GM21360 (cell line): ENCODE results near the gene YDJC.
"Not testable (repeated sequence)": the region's sequence is repeated elsewhere in the genome, so short reads cannot be mapped to it uniquely, and the experiment has no call there.

Source experiments
- ATAC-seq: cut with Tn5 transposase; IDR thresholded peaks from one replicate; pipeline ENCODE4 v1.9.1; 2021; ENCODE audit warnings: mild to moderate bottlenecking, moderate library complexity; ENCODE audit not compliant: unreplicated experiment

Gene YDJC

DNA sequence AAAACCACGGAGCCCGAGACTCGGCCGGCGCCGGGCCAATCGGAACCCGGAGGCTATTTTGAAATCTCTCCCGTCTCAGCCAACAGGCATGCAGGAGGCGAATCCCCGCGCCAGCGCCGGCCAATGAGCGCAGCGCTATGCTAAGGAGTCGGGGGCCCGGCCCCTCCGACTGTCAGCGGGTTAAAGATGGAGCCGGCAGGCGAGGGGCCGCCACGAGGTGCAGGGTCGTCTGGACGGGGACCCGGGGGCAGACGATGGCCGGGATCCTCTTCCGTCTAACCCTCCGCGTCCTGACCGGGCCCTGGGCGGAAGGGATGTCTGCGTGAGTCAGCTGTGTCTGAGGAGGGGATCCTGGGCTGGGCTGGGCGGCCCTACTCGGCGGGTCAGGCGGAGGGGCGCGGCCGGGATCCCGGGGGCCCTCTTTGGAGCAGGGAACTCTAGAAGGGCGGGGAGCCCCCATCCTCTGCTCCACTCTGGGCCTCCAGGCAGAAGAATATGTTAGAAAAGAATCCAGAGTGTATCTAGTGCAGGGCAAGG lies 22.3 kb upstream of the YDJC start:
- ATAC-seq, result peak; percentile 81

DNA sequence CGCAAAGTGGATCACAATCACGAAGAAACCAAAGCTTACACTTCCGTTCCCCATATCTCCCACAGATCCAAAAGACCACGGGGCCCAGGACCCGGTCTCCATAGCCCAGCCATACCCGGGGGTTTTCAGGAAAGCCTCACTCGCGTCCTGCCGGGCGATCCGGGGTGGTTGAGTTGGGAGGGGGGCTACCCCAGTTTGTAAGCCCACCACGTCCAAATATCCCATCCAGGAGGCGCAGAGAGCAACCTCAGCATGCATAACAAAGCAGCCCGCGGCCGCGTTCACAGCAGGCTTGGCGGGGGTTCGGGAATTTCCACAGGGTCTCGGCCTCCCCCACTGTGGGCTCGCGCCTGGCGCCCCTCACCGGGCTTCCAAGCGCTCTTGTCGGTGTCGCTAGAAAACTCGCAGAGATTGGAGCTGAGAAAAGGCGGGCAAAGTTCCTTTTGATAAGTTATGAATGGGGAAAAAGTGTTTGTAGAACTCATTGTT lies 21.7 kb upstream of the YDJC start:
- ATAC-seq, result peak; percentile 20

DNA sequence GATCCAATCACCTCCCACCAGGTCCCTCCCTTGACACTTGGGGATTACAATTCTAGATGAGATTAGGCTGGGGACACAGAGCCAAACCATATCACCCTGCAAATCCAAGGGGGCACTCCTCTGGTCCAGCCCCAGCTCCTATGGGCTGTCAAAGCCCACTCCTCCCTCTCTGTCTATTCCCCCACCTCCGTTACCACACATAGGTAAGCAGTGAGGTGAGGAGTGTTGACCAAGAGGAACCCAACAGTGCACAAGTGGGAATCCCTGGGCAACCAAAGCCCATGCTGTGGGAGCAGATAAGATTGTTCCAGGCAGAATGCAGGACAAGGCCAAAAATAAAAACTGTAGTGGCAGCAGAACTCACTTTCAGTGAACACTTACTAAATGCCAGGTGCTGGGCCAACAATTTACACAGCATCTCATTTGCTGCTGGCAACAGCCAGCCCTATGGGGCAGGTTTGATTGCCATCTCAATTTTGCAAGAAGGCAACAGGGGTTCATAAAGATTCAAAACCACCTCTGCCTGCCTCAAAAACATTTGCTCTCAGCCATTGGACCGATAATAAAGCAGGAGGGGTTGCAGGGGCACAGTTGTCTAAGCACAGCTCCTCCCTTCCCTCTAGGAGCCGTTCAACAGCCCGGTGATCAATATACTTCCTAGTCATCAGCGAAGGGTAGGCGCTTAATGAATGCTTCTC lies 21.1 kb upstream of the YDJC start:
- no peak for ATAC-seq

DNA sequence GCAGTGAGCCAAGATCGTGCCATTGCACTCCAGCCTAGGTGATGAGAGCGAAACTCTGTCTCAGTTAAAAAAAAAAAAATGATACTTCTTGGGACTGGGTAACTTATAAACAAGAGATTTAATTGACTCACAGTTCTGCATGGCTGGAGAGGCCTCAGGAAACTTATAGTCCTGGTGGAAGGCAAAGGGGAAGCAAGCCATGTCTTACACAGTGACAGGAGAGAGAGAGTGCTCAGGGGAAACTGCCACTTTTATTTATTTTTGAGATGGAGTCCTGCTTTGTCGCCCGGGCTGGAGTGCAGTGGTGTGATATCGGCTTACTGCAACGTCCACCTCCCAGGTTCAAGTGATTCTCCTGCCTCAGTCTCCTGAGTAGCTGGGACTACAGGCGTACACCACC lies 20.5 kb upstream of the YDJC start:
- no peak for ATAC-seq

DNA sequence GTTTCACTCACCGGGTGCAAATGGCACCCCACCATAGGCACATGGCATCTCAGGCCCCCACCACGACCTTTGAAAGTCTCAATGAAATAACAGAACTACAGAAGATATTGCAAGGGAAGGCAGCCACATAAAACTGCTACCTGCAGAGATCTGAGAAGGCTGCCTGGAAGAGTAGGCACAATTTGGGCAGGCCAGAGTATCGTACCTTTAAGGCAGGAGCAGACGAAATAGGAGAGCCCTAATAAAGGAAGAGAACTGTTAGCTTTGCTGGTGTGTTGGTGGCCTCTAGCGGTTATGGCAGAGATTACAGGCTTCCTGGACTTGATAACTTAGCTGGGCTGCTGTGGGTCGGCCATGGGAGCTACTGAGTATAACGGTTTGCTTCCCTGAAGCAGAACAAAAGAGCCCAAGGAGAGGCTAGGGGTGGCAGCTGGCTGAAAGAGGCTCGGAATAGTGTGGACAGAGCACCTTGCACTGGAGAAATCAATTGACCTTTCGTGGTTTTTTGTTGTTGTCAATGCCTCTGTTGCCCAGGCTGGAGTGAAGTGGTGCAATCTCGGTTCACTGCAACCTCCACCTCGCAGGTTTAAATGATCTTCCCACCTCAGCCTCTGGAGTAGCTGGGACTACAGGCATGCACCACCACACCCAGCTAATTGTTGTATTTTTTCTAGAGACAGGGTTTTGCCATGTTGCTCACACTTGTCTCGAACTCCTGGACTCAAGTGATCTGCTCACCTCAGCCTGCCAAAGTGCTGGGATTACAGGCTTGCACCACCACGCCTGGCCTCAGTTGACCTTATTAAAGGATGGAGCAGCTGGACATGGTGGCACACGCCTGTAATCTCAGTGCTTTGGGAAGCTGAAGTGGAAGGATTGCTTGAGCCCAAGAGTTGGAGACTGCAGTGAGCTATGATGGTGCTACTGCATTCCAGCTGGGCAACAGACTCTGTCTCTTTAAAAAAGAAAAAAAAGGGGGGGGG lies 17.1 kb upstream of the YDJC start:
- ATAC-seq, result no peak

DNA sequence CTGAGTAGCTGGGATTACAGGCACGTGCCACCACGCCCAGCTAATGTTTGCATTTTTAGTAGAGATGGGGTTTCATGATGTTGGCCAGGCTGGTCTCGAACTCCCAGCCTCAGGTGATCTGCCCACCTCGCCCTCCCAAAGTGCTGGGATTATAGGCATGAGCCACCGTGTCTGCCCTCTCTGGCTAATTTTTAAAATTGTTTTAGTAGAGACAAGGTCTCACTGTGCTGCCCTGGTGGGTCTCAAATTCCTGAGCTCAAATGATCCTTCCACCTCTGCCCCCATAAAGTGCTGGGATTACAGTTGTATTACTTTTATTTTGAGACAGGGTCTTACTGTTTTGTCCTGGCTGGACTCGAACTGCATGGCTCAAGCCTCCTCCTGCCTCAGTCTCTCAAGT lies 15.7 kb upstream of the YDJC start:
- not testable (repeated sequence) for ATAC-seq

DNA sequence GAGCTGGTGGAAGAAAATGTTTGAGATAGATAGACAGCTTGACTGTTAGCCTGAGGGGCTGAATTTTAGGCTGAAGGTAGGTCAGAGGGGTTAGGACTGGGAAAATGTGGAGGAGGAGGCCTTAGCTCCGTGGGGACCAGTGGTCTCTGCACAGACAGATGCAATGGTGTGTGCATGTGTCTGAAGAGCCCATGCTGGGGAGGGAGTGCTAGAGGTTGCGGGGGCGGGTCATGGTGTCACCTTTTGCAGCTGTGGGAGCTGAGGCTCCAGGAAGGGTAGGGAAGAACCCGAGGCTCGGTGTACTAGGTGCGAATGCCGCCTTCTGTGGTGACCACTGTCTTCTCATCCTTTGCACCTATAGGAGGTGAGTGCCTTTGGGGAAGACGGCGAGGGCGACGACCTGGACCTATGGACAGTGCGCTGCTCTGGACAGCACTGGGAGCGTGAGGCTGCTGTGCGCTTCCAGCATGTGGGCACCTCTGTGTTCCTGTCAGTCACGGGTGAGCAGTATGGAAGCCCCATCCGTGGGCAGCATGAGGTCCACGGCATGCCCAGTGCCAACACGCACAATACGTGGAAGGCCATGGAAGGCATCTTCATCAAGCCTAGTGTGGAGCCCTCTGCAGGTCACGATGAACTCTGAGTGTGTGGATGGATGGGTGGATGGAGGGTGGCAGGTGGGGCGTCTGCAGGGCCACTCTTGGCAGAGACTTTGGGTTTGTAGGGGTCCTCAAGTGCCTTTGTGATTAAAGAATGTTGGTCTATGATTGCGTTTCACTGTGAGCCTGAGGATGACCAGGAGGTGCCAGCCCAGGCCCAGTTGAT lies 13.9 kb upstream of the YDJC start:
- ATAC-seq, result no peak

DNA sequence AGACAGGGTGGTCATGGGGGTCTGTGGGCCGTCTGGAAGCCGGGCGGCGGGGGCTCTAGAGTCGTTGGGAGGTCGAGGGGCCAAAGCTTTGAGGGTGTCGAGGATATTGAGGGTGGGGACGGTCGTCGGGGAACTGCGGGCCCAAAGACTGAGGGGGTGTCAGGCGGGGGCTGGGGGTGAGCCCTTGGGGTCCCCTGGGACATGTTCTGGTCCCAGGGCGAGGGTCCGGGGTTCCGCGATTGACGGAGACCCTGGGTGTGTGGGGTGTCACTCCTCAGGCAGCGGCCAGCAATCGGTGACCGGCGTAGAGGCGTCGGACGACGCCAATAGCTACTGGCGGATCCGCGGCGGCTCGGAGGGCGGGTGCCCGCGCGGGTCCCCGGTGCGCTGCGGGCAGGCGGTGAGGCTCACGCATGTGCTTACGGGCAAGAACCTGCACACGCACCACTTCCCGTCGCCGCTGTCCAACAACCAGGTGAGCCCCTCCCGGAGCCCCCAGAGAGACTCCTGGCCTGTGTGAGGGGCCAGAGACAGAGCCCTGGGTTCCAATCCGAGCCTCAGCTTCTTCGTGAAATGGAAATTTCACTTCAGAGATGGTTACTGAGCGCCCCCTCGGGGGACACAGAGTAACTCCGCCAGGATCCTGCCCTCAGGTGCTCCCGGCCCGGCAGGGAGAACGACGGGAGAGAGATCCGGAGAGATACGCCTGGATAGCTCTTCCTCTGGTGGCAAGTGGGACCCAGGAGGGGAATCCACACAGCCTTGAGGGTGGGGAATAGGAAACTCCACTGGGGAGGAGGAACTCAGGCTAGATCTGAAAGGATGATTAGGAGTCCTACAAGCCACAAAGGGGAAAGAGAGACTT lies 13.0 kb upstream of the YDJC start:
- no peak for ATAC-seq

DNA sequence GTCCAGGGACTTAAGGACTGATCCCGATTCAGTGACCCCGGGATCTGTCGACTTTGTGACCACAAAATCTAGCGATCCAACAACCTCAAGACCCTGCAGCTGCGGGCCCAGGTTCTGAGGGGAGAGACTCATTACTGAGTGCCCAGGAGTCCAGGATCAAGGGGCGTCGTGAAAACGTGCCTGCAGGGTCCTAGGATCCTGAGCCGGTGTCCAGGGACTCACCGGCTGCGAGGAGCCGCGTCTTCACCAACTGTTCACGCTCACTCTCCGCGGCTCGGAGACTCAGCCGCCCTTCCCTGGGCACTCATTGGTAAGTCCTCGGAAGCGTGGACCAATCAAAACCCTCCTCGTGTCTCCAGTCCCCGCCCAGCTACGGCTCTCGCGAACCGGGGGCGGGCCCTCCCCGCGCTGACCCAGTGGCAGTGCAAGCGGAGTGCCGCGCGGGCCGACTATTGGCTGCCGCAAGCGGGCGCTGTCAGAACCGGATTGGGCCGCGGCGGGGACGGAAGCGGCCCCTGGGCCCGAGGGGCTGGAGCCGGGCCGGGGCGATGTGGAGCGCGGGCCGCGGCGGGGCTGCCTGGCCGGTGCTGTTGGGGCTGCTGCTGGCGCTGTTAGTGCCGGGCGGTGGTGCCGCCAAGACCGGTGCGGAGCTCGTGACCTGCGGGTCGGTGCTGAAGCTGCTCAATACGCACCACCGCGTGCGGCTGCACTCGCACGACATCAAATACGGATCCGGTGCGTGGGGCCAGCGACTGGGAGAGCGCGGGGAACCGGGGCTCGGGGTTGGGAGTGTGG lies 12.2 kb upstream of the YDJC start, which contains the start of gene SDF2L1:
Gene SDF2L1, plus strand, starts transcription at position 514 of the 795 bp plus-strand sequence. Its CDS starts 35 bp downstream, at position 549.
- ATAC-seq, result peak; percentile 88

DNA sequence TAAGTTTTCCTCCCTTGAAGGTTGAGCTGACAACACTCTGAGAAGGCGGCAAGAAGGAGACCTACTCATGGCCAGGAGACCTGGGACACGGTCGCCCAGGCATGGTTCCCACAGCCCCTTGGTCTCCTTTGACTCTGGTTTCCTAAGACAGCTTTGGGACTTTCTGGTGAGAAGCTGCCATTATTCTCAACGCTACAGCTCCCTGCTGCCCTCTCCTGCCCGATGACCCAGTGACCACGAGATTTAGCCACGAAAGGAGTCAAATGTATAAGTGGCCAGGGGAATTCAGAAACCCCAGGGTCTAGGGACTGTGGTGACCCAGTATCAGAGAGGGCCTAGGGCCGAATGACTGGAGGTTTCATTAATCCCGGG lies 11.6 kb upstream of the YDJC start:
- no peak for ATAC-seq

DNA sequence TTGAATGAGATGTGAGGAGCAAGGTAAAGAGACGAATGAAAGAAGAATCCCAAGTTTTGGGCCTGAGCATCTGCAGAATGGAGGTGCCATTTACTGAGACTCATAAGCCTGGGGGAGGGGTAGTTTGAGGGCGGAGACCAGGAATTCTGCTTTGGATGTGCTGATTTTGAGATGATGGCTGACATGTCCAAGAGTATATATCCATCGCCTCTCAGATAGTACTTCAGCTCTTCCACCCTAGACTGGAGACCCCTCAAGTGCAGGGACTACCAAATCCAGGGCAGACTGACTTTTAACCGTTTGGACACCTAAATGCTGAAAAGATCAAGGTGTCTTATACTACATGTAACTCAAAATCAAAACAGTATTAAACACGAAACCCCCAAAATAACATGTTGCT lies 11.0 kb upstream of the YDJC start:
- ATAC-seq, result no peak

DNA sequence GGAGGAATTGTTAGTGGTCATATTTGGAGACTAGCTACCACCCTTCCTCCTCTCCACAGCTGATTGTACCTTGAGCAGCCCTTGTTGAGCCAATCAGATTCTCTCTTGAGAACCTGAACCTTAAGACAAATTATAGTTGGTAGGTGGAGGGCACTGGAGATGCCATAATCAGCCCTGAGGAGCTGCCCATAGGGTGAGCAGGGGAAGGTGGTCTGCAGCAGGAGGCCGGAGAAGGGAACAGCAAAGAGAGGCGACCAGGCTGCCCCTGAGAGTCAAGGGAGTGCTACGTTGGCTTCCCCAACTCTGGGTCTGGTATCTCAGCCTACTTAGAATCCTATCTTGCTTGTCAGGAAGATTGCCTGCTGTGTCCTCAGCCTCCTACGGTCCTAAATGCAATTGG lies 9.5 kb upstream of the YDJC start:
- ATAC-seq, result no peak

DNA sequence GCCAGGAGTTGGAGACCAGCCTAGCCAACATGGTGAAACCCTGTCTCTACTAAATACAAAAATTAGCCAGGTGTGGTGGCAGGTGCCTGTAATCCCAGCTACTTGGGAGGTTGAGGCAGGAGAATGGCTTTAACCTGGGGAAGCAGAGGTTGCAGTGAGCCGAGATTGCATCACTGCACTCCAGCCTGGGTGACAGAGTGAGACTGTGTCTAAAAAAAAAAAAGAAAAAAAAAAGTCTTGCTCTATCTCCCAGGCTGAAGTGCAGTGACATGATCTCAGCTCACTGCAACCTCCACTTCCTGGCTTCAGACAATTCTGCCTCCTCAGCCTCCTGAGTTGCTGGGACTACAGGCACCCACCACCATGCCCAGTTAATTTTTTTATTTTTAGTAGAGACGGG lies 7.6 kb upstream of the YDJC start:
- ATAC-seq, result not testable (repeated sequence)

DNA sequence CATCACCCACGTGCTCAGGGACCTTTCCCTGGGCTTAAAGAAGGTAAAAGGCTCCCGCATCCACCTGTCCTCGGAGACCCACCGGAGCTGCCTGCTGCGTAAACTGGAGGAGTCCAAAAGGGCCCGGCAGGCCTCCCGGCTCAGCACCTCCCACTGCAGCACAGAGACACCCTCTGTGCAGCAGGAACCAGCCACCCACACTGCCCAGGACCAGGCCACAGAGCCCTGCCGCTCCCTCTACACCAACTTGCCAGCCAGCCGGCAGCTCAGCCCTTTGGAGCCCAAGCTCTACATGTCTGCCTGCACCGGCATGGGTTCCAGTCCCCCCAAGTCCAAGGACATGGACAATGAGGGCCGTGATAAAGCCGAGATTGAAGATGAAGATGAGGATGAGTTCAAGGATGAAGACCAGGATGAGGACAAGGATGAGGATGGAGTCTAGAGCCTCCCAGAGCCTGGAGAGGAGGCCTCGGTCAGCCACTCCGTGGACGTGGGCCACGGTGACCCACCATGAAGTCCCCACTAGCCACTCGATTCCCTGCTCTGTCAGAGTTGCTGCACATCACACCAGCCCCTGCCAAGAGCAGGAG lies 6.9 kb upstream of the YDJC start:
- ATAC-seq, result no peak

DNA sequence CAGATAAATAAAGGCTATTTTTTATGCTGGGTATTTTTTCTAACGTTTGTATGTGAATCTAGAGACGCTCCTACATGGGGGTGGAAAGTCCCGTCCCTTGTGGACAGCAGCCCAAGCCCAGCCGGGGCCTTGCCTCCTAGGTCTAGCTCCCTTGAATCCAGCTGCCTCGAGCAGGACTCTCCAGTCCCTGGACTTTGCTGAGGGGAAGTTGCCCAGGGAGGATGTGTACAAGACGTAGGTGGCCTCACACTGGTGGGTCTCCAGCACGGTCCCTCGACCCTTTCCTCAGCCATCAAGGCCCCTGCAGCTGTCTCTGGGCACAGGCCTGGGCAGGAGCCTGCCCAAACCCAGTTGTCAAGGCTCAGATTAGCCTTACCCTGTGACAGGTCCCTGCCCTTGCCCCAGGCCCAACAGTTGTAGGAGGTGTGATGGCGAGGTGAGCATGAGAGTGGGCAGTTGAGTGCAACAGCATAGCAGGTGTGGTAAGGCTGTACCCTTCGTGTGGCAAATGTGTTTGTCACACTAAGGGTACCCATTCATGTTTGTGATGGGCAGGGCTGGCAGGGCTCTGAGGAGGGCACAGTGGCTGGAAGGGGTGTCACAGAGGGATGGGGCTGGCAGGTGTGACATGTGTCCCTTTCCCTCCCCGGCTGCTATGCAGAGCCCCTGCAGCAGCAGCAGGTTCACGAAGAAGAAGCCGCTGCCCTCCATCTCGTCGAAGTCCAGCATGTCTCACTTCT lies 6.1 kb upstream of the YDJC start:
- ATAC-seq, result no peak

DNA sequence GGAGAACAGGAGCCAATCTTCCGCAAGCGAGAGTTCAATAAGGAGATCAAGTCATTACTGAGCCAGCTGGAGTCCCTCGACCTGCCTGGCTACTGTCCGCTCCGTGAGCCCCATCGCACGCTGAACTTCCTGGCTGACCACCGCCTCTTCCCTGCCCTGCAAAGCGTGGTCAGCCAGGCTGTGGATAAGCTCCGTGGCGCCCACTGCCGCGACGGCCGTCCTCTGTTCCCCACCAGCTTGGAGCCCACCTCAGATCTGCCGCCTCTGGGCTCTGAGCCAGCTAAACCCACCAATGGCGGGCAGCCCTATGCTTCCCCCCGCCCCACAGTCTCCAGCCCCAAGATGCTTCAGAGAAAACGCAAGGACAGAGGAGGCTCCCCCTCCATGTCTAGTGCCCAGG lies 5.0 kb upstream of the YDJC start:
- ATAC-seq, result no peak

DNA sequence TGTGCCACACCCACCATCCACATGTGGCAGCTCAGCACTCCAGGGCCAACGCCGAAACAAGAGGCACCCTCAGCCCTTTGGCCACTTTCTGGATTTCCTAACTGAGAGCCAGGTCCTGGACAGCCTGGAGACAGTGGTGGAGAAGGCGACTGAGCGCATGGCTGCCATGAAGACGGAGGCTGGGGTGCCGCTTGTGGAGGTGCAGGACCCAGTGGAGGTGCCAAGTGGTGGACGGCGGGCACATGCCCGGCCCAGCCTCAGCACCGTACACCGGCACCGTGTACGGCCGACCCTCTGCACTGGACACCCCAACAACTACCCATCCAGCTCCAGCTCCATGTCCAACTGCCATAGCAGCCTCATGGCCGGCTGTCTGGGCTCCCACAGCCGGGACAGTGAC lies 4.3 kb upstream of the YDJC start:
- no peak for ATAC-seq

DNA sequence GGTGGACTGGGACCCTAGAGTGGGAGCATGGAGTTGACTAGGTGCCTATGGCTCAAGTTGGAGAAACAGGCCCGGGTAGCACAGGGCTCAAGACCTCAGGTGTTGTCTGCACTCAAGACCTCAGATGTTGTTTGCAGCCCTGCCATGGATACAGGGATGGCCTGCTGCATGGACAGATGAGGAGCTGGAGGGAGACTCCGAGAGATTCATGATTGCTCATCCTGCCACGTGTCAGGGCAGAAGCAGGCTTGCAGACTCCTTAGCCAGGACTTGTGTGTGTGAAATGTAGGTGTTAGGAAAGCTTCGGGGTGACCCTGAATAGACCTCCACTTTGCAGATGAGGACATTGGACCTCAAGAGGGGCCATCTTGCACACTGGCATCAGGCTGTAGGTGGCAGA lies 3.7 kb upstream of the YDJC start:
- no peak for ATAC-seq
